ENCODE measurements around the gene BAIAP2L1.

Gene BAIAP2L1

DNA sequence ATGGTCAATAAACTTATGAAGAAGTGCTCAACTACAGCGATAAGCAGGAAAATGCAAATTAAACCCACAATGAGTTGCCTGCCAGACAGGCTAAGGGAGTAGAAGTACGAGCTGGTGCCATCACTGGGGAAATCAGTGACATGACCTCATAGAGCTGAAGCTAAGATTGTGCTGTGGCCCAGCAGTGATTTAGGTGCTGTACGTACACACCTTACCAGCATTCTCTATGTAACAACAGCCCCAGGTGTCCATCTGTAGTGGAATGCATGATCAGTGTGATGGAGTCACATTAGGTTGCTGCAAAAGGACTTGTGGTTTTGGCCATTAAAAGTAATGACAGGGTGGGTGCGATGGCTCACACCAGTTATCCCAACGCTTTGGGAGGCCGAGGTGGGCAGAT, 143.2 kb downstream of the BAIAP2L1 start:
- DNase-seq, result no peak

- DNase-seq, result no peak
Observed at GRCh38 chr7:98256431-98256830, 144.5 kb downstream of the BAIAP2L1 start.

DNA sequence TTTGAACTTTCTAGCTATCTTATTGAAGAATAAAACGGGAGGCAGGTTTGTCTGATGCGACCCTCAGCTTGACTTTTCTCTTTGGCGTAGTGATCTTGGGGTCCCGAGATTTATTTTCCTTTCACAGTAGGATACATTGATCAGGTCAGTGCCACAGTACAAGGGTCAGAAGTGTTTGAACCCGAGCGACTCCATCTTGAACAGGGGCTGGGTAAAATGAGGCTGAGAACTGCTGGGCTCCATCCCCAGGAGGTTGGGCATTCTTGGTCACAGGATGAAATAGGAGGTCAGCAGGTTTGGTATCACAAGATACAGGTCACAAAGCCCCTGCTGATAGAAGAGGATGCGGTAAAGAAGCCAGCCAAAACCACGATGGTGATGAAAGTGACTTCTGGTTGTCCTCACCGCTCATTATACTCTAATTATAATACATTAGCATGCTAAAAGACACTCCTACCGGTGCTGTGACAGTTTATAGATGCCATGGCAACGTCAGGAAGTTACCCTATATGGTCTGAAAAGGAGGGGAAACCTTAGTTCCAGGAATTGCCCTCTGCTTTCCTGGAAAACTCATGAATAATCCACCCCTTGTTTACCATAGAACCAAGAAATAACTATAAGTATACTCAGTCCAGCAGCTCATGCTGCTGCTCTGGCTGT, 145.8 kb downstream of the BAIAP2L1 start:
- no peak for DNase-seq

DNA sequence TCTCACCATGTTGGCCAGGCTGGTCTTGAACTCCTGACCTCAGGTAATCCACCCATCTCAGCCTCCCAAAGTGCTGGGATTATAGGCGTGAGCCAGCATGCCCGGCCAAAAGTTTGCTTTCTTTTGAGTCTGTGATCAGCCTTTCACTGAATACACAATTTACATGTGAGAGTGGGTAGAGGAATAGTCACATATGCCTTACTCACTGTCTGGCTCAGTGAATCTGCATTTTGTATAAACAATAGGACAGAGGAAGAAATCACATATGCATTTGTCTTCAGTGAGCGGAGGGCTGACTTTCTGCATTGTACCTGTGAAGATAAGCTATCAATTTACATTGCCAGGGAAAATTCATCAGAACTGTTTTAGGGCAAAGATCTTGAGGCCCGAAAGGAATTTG, 146.4 kb downstream of the BAIAP2L1 start:
- no peak for DNase-seq

DNA sequence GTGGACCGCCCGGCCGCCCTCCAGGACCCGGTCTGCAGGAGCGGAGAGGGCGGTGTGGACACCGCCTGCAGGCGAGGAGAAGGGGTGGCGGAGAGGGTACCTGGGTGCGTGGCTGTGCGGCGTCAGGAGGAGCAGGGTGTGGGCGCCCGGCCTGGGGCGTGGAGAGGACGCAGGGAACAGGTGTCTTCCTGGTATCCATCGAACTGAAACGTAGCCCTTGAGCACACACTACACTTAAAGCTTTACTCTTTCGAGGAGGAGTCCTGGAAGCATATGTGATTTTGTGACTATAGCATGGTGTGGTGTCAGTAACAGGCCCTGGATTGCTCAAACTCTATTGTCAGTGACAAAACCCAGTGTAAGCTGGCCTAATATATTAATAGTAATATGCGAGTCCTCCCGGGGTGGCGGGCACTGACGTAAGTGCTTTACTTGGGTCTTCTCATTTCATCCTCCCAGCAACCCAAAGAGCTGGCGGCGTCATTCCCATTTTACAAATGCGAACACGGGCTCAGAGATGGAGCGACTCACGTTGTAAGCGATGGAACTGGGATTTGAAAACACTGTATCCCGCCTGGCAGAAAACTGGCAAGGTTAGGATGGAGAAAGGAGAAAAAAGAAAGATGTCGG, 148.3 kb downstream of the BAIAP2L1 start:
- DNase-seq, result no peak

GRCh38 chr7:98251601-98252424, 149.1 kb downstream of the BAIAP2L1 start, which contains the start of gene TECPR1:
TSS of gene TECPR1 (minus strand) at chr7:98252232. CDS start at chr7:98246146, 6,086 bp downstream.
- DNase-seq, result peak; percentile 45

GRCh38 chr7:98251231-98251600, 149.7 kb downstream of the BAIAP2L1 start:
- DNase-seq, result no peak

DNA sequence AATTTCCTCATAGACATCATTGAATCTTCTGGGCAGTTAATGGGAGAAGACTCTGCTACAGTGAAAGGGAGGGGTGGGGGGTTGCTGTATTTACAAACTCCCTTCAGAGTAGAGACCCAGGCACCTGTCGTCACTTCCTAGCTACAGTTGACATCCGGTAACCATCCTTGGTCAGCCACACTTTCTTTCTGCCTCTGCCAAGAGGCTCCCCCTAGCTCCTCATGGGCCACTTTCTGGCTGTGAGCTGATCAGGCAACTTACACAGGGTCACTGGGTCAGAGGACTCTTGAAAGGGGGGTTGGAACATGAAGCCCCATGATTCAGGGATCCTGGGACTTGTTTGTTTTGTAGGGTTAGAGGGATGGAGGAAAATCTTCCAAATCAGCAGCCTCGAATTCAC, 150.1 kb downstream of the BAIAP2L1 start:
- no peak for DNase-seq

- DNase-seq, result no peak
Observed at GRCh38 chr7:98249106-98249505, 151.8 kb downstream of the BAIAP2L1 start.

GRCh38 chr7:98248156-98248555, 152.7 kb downstream of the BAIAP2L1 start:
- DNase-seq, result no peak

DNA sequence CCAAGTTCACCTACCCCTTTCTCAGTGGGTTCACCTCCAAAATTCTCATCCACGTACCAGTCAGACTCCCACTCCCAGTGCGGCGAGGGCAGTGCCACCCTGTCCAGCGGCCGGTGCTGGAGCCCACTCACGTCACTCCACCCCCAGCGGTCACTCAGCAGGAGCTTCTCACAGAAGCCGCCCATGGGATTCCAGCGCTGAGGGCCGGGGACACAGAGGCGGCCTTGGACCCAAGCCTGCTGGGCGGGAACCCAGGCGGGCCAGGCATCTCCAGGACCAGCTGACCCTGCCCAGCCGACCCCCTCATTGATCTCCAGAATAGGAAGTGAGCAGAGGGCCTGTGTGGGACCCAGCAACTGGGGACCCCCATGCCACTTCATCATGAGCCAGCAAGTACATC, 156.0 kb downstream of the BAIAP2L1 start:
- no peak for DNase-seq

DNA sequence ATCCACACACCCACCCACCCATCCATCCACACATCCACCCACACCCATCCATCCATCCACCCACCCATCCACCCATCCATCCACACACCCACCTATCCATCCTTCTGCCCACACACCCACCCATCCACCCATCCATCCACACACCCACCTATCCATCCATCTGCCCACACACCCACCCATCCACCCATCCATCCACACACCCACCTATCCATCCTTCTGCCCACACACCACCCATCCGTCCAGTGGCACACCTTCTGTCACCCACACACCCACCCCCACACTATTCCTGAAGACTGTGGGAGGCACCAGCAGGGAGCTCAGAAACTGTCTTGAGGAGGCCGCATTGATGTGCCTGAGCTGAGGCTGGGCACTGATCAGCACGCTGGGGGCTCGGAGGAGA, 158.0 kb downstream of the BAIAP2L1 start:
- no peak for DNase-seq

DNA sequence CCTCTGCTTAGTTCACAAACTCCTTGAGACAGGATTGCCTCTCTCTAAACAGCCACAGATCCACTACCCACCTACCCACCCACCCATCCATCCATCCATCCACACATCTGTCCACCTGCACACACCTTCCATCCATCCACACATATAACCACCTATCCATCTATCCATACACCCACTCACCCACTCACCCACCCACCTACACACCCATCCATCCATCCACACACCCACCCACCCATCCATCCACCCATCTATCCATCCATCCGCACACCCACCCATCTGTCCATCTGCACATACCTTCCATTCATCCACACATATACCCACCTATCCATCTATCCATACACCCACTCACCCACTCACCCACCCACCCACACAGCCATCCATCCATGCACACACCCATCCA, 158.5 kb downstream of the BAIAP2L1 start:
- no peak for DNase-seq

DNA sequence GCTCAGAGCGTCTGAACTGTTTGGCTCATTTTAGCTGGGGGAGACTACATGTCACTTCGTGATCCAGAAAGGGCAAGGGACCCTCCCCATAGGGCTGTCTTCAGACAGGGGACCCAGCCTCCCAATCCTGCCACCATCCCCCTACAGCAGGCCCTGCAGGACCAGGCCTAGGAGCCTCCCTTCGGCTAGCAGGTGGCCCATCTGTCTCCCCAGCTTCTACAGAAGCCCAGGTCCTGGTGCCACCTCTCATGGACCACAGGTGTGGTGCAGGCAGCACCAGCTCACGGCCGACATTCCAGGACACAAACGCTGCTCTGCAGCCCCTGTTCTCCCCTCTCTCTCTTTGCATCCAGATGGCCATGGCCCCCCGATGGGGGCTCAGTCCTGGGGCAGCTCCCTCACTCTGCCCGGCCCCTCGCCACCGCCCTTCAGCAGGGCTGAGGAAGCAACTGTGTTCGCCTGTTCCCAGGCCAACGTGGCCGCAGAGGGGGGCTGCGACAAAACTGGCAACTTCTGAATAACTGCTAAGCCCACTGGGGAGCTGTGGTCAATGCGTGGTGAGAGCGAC, 159.1 kb downstream of the BAIAP2L1 start:
- DNase-seq, result no peak

Measured in NCI-H187 treated with DMSO at 0.1 percent for 48 hours (cell line).